ENCODE measurements around the gene KIF1A. TPM values are rescaled to one million over a fixed set of nuclear protein-coding genes. Genes with fewer than 3 reads are reported as not detected.

KIF1A gene
- total and polyA plus RNA-seq, 10 of the 15 experiments (the other 5 are each of a cell fraction or from before 2014, with no cell fraction given) = 0.04 to 0.95 (median 0.06) TPM; not detected in 5

- no peaks in the 10 kb centered on the region for H3K4me1 ChIP-seq (ENCODE audit: control insufficient read depth, insufficient read depth, low read length)
- no TSS peak for BruUV-seq (replicated peaks)
- CTCF ChIA-PET = no interaction called here
- WGBS (ENCODE audit: insufficient coverage, insufficient replicate concordance, low lambda C conversion rate, missing lambda C conversion rate) = 39% methylated on average over 17 of the region's 20 CpGs
- no peaks in the 10 kb centered on the region for H3K36me3 ChIP-seq (ENCODE audit: control insufficient read depth in 2 of 2, insufficient read depth in 2 of 2, low read length in 1 of 2)
- no peak overlapping the region for H3K27ac ChIP-seq (ENCODE audit: control insufficient read depth, insufficient read depth)
- TF ChIP-seq ZNF384 (IDR thresholded peaks at IDR 0.05; ENCODE audit: borderline replicate concordance, low read depth, low read length) (no peak), CBFB (IDR thresholded peaks at IDR 0.05; ENCODE audit: low read depth) (no peak), RUNX3 (IDR thresholded peaks at IDR 0.05; ENCODE audit: low read length) (no peak), TCF7 (IDR thresholded peaks at IDR 0.05; ENCODE audit: borderline replicate concordance) (no peak), CTCF (IDR thresholded peaks at IDR 0.05 in 2 of 3, conservative IDR thresholded peaks at IDR 0.05 in 1 of 3; ENCODE audit: control insufficient read depth in 2 of 3, extremely low read depth in 1 of 3, insufficient read depth in 1 of 3, low read depth in 3 of 3, low read length in 3 of 3) (no peak), BRCA1 (IDR thresholded peaks at IDR 0.05; ENCODE audit: low read depth, low read length) (no peak)
- no peaks in the 10 kb centered on the region for H3K27me3 ChIP-seq (replicated peaks in 1 of 2; ENCODE audit: control insufficient read depth in 2 of 2, insufficient read depth in 2 of 2, low read length in 1 of 2)
- H3K79me2 ChIP-seq (ENCODE audit: control insufficient read depth, insufficient read depth, low read length) = no peaks in the 10 kb centered on the region
- RAD21 ChIA-PET (ENCODE audit: unreplicated experiment) = no interaction called here
- POLR2A ChIA-PET = no interaction called here
- no peak overlapping the region for H3K9ac ChIP-seq (ENCODE audit: control insufficient read depth, insufficient read depth, low read length)
- H3K4me3 ChIP-seq = no peak overlapping the region
- DNase-seq (ENCODE audit: low read depth, low spot score) = no peak
- SMC1A ChIA-PET (ENCODE audit: uncharacterized antibody, unreplicated experiment) = no interaction called here
- no peaks in the 10 kb centered on the region for H4K20me1 ChIP-seq (ENCODE audit: control insufficient read depth, insufficient read depth)
- no peak overlapping the region for H2AFZ ChIP-seq (ENCODE audit: control insufficient read depth, low read depth, low read length)
- in situ Hi-C loops (cut with MboI) (no loop called here), intact Hi-C loops (cut with micrococcal nuclease; ENCODE audit: unreplicated experiment) (no loop called here)
- no peak for ATAC-seq
- no peaks in the 10 kb centered on the region for H3K9me3 ChIP-seq (replicated peaks; ENCODE audit: control insufficient read depth, insufficient read depth, low read length)
- FAIRE-seq = no peak
- H3K4me2 ChIP-seq (ENCODE audit: control insufficient read depth, insufficient read depth) = no peak overlapping the region
Observed at GRCh38 chr2:240721596-240722180, 98.3 kb downstream of the KIF1A start.
